Gastroesophageal sphincter (tissue), 4 donors: ENCODE results near the gene DNAH8. TPM values are rescaled to one million over a fixed set of nuclear protein-coding genes. Genes with fewer than 3 reads are reported as not detected.

Experiments used
- ATAC-seq: fragments of 150-250 bp; one replicate; pipeline ENCODE4 v1.9.1; 2016; ENCODE audit warnings: mild to moderate bottlenecking, moderate library complexity
- H3K27ac ChIP-seq, 4 donors: fragments of 200-600 bp; sonication (generic) in 3 of 4; 1 replicate in 3 of 4; 2 replicates in 1 of 4; pipeline ENCODE4 v1.5.1; 2016 to 2019
- H3K27me3 ChIP-seq: fragments of 200-600 bp; sonication (generic); one replicate; pipeline ENCODE4 v1.5.1; 2019
- H3K36me3 ChIP-seq, 2 donors: fragments of 200-600 bp; sonication (generic); one replicate each; pipeline ENCODE4 v1.5.1; 2019; ENCODE audit warnings: control low read depth in 1 of 2
- H3K4me1 ChIP-seq, 3 donors: fragments of 200-600 bp; sonication (generic); 1 replicate in 2 of 3; 2 replicates in 1 of 3; pipeline ENCODE4 v1.5.1; 2016 to 2019; ENCODE audit warnings: control low read depth in 2 of 3
- H3K4me3 ChIP-seq, 2 donors: fragments of 200-600 bp; sonication (generic); one replicate each; pipeline ENCODE4 v1.5.1; 2019; ENCODE audit warnings: mild to moderate bottlenecking in 1 of 2, moderate library complexity in 1 of 2
- H3K9me3 ChIP-seq, 3 donors: fragments of 200-600 bp; sonication (generic); one replicate each; pipeline ENCODE4 v1.5.1; 2017 to 2019; ENCODE audit warnings: control low read depth in 2 of 3
- EP300 ChIP-seq: sonication (generic); formaldehyde crosslinking; IDR thresholded peaks from one replicate; pipeline ENCODE4 v1.6.1; 2017; ENCODE audit warnings: antibody characterized with exemption, mild to moderate bottlenecking
- POLR2A ChIP-seq, 2 donors: fragments of 450-650 bp; IDR thresholded peaks; one replicate each; pipeline ENCODE4 v1.6.1; 2017; ENCODE audit warnings: antibody characterized with exemption in 2 of 2, mild to moderate bottlenecking in 2 of 2, moderate library complexity in 1 of 2
- POLR2AphosphoS5 ChIP-seq: sonication (generic); formaldehyde crosslinking; IDR thresholded peaks from one replicate; pipeline ENCODE4 v1.6.1; 2017; ENCODE audit warnings: antibody characterized with exemption
- WGBS, 2 donors: methylation state at CpG; one replicate each; pipeline ENCODE4 v1.1.5; 2018; ENCODE audit warnings: low coverage in 1 of 2; 5-methylcytosine and 5-hydroxymethylcytosine counted together
- total RNA-seq, 4 donors: library from RNA; depleted of rRNA; stranded (reverse); fragments of >200 nt; gene quantifications; one replicate each; pipeline ENCODE4 v1.1.0, GENCODE V29; 2016
- TF ChIP-seq, protein P1 (sequence below), 4 experiments: fragments of 200-600 bp in 2 of 4; fragments of 450-650 bp in 2 of 4; sonication (generic) in 1 of 4; IDR thresholded peaks; one replicate each; pipeline ENCODE4 v1.5.1; 2017 to 2019; ENCODE audit warnings: antibody characterized with exemption in 4 of 4, mild to moderate bottlenecking in 2 of 4, moderate library complexity in 2 of 4

DNAH8 gene
- total RNA-seq, 4 donors from 2014 or later: not detected

DNA sequence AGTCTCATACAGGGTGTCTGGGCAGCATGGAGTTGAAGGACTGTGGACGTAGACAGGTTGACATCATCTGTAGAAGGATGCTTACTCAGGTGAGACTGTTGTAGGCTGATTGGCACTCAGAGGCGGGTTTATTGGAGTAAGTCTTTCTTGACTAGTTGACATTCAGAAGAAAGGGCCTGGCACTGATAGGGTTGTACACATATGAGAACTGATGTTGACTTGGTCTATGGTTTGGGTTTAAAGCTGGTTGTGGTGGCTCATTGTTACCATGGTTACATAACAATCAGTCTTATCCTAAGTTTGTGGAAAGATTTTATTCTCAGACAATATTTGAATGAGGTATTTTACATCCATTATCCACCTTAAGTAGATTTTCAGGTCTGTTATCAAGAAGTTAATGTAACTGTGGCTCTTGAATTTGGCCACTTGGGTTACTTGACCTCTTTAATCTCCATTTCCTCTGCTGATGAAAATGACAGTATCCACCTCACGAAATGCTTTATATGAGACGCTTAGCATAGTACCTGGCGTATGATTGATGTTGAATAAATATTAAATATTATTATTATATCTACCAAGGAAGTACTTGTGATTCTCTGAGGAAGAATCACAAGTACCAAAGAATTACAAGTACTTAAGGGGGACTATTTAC, 109.3 kb downstream of the DNAH8 start:
- Histone ChIP-seq H3K36me3 (no peaks in the 10 kb centered on the region), H3K4me1 (no peaks in the 10 kb centered on the region), H3K27me3 (no peaks in the 10 kb centered on the region), H3K27ac (no peak overlapping the region), H3K9me3 (no peaks in the 10 kb centered on the region), H3K4me3 (no peak overlapping the region)
- no peak for ATAC-seq
- TF ChIP-seq POLR2A (IDR thresholded peaks at IDR 0.05): no peak
- TF ChIP-seq POLR2AphosphoS5: no peak
- TF ChIP-seq, protein P1, sequence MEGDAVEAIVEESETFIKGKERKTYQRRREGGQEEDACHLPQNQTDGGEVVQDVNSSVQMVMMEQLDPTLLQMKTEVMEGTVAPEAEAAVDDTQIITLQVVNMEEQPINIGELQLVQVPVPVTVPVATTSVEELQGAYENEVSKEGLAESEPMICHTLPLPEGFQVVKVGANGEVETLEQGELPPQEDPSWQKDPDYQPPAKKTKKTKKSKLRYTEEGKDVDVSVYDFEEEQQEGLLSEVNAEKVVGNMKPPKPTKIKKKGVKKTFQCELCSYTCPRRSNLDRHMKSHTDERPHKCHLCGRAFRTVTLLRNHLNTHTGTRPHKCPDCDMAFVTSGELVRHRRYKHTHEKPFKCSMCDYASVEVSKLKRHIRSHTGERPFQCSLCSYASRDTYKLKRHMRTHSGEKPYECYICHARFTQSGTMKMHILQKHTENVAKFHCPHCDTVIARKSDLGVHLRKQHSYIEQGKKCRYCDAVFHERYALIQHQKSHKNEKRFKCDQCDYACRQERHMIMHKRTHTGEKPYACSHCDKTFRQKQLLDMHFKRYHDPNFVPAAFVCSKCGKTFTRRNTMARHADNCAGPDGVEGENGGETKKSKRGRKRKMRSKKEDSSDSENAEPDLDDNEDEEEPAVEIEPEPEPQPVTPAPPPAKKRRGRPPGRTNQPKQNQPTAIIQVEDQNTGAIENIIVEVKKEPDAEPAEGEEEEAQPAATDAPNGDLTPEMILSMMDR (IDR thresholded peaks at IDR 0.05): no peak
- no peak for TF ChIP-seq EP300
- WGBS, 2 donors: 86 to 95% methylated on average over 4 to 5 of the region's 5 CpGs

DNA sequence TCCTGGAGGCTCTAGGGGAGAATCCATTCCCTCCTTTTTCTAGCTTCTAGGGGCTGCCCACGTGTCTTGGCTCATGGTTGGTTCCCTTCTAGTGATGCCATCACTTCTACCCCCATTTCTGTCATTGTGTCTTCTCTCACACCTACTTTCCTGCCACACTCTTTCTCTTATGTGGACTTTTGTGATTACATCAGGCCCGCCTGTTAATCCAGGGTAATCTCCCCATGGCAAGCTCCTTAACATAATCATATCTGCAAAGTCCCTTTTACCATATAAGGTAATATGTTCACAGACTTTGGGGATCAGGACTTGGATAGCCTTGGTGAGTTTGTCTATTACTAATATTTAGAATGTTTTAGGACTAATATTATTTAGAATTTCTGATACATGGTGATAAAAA, 111.9 kb downstream of the DNAH8 start:
- no peaks in the 10 kb centered on the region for H3K9me3 ChIP-seq
- no peak overlapping the region for H3K27ac ChIP-seq
- no peaks in the 10 kb centered on the region for H3K27me3 ChIP-seq
- no peak for TF ChIP-seq POLR2A (IDR thresholded peaks at IDR 0.05)
- TF ChIP-seq EP300: no peak
- no peak for TF ChIP-seq POLR2AphosphoS5
- TF ChIP-seq, protein P1 (IDR thresholded peaks at IDR 0.05): no peak
- ATAC-seq: no peak
- no peaks in the 10 kb centered on the region for H3K36me3 ChIP-seq
- WGBS, 2 donors: 46 to 53% methylated on average over 2 of the region's 2 CpGs
- no peak overlapping the region for H3K4me3 ChIP-seq
- H3K4me1 ChIP-seq: no peaks in the 10 kb centered on the region

DNA sequence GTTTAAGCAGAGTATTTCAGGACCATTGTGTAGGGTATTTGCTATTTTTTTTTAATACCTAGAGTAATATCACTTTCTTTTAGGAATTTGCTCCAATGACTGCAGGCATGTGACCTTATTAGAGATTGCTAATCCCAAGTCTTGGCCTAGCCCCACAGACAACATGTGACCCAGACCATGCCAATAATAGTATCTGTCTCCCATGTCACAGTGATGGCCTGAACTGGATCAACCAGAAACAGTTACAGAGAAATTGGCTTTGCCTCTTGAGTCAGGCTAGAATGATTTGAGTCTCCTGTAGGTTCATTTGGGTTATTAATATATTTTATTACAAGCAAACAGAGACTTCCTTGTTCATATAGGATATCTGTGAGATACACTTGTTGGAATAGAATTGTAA, 116.8 kb downstream of the DNAH8 start:
- TF ChIP-seq EP300 (no peak), POLR2A (IDR thresholded peaks at IDR 0.05) (no peak), POLR2AphosphoS5 (no peak)
- H3K36me3 ChIP-seq: no peaks in the 10 kb centered on the region
- no peaks in the 10 kb centered on the region for H3K4me1 ChIP-seq
- no peaks in the 10 kb centered on the region for H3K27me3 ChIP-seq
- no peaks in the 10 kb centered on the region for H3K9me3 ChIP-seq
- H3K4me3 ChIP-seq: no peak overlapping the region
- ATAC-seq: no peak
- H3K27ac ChIP-seq: no peak overlapping the region

DNA sequence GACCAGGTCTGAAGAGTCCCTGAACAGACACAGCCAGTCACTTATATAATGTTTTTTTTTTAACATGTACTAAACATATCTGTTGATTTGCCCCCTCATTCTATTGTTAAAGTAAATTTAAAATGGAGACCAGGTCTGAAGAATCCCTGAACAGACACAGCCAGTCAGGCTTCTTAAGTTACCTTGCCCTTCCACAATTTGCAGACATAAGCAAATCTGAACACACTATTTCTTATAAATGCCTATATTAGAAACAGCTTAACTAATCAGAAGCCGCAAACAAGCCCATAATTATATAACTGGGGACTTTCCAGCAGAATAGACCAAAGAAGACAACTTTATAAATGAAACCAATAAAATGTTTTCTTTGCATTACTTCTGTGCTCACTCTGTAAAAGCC, 118.2 kb downstream of the DNAH8 start:
- Histone ChIP-seq H3K27ac (no peak overlapping the region), H3K36me3 (no peaks in the 10 kb centered on the region), H3K4me3 (no peak overlapping the region), H3K9me3 (no peaks in the 10 kb centered on the region), H3K4me1 (no peaks in the 10 kb centered on the region), H3K27me3 (no peaks in the 10 kb centered on the region)
- TF ChIP-seq, protein P1 (IDR thresholded peaks at IDR 0.05): no peak
- TF ChIP-seq POLR2AphosphoS5: no peak
- ATAC-seq: no peak
- WGBS, 2 donors: 80 to 100% methylated on average over 1 of the region's 1 CpG

DNA sequence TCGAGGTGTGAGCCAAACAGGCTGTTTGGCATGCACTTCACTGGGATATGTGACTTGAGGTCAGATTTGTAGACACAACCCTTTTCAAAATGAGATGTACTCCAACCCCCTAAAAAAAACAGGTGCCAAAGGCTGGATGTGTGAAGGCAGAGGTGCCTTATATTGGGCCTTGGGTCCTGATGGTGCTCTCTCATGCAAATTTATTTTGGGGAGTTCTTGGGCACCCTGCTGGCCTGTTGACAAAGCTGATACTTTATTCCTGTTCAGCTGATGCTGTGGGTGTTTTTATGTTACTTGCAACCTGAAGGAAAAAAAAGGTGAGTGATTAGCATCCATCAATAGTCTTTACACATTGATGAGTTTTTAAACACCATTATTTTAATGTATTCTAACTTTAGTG, 121.5 kb downstream of the DNAH8 start:
- WGBS, 2 donors: 56 to 100% methylated on average over 1 of the region's 1 CpG
- no peak overlapping the region for H3K27ac ChIP-seq
- no peak for ATAC-seq
- no peaks in the 10 kb centered on the region for H3K4me1 ChIP-seq
- H3K36me3 ChIP-seq: no peaks in the 10 kb centered on the region
- TF ChIP-seq POLR2AphosphoS5 (no peak), POLR2A (IDR thresholded peaks at IDR 0.05) (no peak), EP300 (no peak)
- TF ChIP-seq, protein P1 (IDR thresholded peaks at IDR 0.05): no peak
- no peaks in the 10 kb centered on the region for H3K9me3 ChIP-seq
- H3K4me3 ChIP-seq: no peak overlapping the region
- no peaks in the 10 kb centered on the region for H3K27me3 ChIP-seq
